Lung (tissue), 12 donors: Measurements from ENCODE around the gene CTDSP1. TPM values are rescaled to one million over a fixed set of nuclear protein-coding genes. Genes with fewer than 3 reads are reported as not detected.

ENCODE experiments used
- ATAC-seq: fragments of 200-7000 bp; cut with Tn5 transposase; one replicate; pipeline ENCODE4 v1.9.1; 2020; ENCODE audit warnings: moderate number of reproducible peaks; ENCODE audit not compliant: insufficient read depth, low FRiP score
- DNase-seq, 3 donors: peaks; one replicate each; pipeline ENCODE4 v3.0.0-alpha.2; 2013 to 2017
- H3K27ac ChIP-seq, 2 donors: one replicate each; pipeline ENCODE4 v1.5.1; 2013; ENCODE audit warnings: mild to moderate bottlenecking in 2 of 2, moderate library complexity in 2 of 2, control low read depth in 1 of 2, inconsistent platforms in 1 of 2, low read depth in 1 of 2, low read length in 1 of 2
- H3K27me3 ChIP-seq, 3 donors: one replicate each; pipeline ENCODE4 v1.5.1; 2013; ENCODE audit warnings: low read length in 2 of 3; ENCODE audit not compliant: control insufficient read depth in 3 of 3, insufficient read depth in 3 of 3
- H3K36me3 ChIP-seq, 4 donors: one replicate each; pipeline ENCODE4 v1.5.1; 2013; ENCODE audit warnings: low read length in 4 of 4, mild to moderate bottlenecking in 1 of 4, moderate library complexity in 1 of 4; ENCODE audit not compliant: control insufficient read depth in 4 of 4, insufficient read depth in 4 of 4
- H3K4me1 ChIP-seq, 5 donors: one replicate each; pipeline ENCODE4 v1.5.1; 2013; ENCODE audit warnings: low read length in 5 of 5, mild to moderate bottlenecking in 2 of 5, moderate library complexity in 1 of 5; ENCODE audit not compliant: control insufficient read depth in 5 of 5, insufficient read depth in 5 of 5
- H3K4me3 ChIP-seq: one replicate; pipeline ENCODE4 v1.5.1; 2013; ENCODE audit warnings: mild to moderate bottlenecking, control low read depth, moderate library complexity
- H3K9ac ChIP-seq, 2 donors: one replicate each; pipeline ENCODE4 v1.5.1; 2013; ENCODE audit warnings: low read length in 2 of 2, control low read depth in 1 of 2; ENCODE audit not compliant: insufficient read depth in 1 of 2
- H3K9me3 ChIP-seq, 4 donors: one replicate each; pipeline ENCODE4 v1.5.1; 2013; ENCODE audit warnings: low read length in 3 of 4, mild to moderate bottlenecking in 1 of 4, moderate library complexity in 1 of 4; ENCODE audit not compliant: control insufficient read depth in 4 of 4, insufficient read depth in 3 of 4
- WGBS, 2 donors: extraction: QIAGEN DNeasy Blood & Tissue Kit; methylation state at CpG; one replicate each; pipeline ENCODE4 v1.1.7; 2013; 5-methylcytosine and 5-hydroxymethylcytosine counted together
- polyA plus RNA-seq, 2 donors: library from polyadenylated mRNA; stranded (reverse); fragments of 200-250 nt; gene quantifications; one replicate each; pipeline ENCODE4 v1.2.1, GENCODE V29; 2013
- total RNA-seq, 2 donors: library from RNA; depleted of rRNA in 1 of 2; stranded (reverse); fragments of >200 nt in 1 of 2; gene quantifications; one replicate each; pipeline ENCODE4 v1.2.1, GENCODE V29; 2014 to 2021
- TF ChIP-seq, protein P1 (sequence below): IDR thresholded peaks from 2 replicates; pipeline ENCODE4 v1.5.1; 2012; ENCODE audit warnings: mild to moderate bottlenecking; ENCODE audit errors: control extremely low read depth, extremely low read depth
- donor health status: control.
- donor health status: control.
- donor health status: Bipolar disorder and iron deficiency.
- donor health status: healthy.
- donor health status: DM: yes; HTN: yes; CAD: no.

The CTDSP1 gene
- total and polyA plus RNA-seq, 4 donors, result 113 to 183 (median 139) TPM

DNA sequence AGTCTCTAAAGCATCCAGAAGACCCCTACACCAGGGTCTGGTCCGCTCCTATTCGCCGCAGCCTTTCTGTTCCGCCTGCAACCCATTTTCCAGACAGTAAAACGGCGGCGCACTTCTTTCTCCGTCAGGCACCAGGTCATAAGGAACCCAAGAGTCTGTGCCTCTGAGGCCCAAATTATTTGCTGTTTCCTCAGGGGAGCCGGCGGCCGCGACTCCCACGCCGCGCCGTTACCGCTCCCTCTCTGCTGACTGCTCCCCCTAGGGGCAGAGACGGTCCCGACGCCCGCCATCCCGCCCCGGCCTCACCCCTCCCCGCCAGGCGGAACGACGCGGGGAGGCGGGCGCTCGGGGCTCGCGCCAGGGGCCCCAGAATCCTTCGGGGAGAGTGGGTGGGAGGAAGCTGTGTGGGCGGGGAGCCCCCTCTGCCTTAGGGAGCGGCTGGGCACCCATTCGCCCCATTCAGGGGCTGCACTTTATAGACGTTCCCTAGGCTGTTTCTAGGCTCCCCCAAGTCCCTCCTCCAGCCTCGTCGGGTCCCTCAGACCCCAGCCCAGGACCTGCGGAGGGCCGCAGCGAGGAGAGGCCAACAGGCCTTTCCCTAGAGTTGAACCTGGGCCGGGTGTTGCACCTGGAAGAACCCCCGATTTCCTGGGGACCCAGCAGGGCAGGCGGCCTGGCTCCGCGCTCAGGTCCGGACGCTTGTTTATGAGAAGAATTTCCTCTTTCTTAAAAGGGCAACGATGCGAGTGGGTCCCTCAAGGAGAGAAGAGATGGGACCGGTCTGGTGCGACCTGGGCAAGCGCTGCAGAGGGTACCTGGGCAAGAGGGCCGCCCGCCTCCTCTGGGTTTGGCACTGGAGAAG lies 3.6 kb upstream of the CTDSP1 start:
- no peaks in the 10 kb centered on the region for H3K9me3 ChIP-seq
- DNase-seq, result peak; percentile 98 to 99 (median 98)

GRCh38 chr2:218396688-218397462 lies 2.8 kb upstream of the CTDSP1 start:
- 1% methylated on average over 27 of the region's 27 CpGs for WGBS, 2 donors
- H3K4me3 ChIP-seq, result peak overlapping the region; percentile 66
- no peaks in the 10 kb centered on the region for H3K9me3 ChIP-seq
- TF ChIP-seq, protein P1, sequence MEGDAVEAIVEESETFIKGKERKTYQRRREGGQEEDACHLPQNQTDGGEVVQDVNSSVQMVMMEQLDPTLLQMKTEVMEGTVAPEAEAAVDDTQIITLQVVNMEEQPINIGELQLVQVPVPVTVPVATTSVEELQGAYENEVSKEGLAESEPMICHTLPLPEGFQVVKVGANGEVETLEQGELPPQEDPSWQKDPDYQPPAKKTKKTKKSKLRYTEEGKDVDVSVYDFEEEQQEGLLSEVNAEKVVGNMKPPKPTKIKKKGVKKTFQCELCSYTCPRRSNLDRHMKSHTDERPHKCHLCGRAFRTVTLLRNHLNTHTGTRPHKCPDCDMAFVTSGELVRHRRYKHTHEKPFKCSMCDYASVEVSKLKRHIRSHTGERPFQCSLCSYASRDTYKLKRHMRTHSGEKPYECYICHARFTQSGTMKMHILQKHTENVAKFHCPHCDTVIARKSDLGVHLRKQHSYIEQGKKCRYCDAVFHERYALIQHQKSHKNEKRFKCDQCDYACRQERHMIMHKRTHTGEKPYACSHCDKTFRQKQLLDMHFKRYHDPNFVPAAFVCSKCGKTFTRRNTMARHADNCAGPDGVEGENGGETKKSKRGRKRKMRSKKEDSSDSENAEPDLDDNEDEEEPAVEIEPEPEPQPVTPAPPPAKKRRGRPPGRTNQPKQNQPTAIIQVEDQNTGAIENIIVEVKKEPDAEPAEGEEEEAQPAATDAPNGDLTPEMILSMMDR, result no peak
- H3K36me3 ChIP-seq, result peaks cover 0 to 6% (median under 1%) of the 10 kb centered on the region in 4 donors
- peak; percentile 87 to 89 (median 88) for DNase-seq
- peak overlapping the region; percentile 99 for H3K27ac ChIP-seq
- ATAC-seq, result no peak
- H3K27me3 ChIP-seq, result no peaks in the 10 kb centered on the region
- H3K9ac ChIP-seq, result peak overlapping the region; percentile 89 to 95
- H3K4me1 ChIP-seq, result peaks cover 0 to 33% (median 15%) of the 10 kb centered on the region in 5 donors

More for the DNA sequence above, 3.6 kb upstream of the CTDSP1 start:
- peak overlapping the region; percentile 89 to 95 for H3K9ac ChIP-seq
- H3K4me3 ChIP-seq, result peak overlapping the region; percentile 66
- ATAC-seq, result peak; percentile 69
- TF ChIP-seq, protein P1, result peak; percentile 69
- H3K27ac ChIP-seq, result peak overlapping the region; percentile 99
- 1 to 2% methylated on average over 57 of the region's 57 CpGs for WGBS, 2 donors
- H3K4me1 ChIP-seq, result peaks cover 0 to 26% (median 9%) of the 10 kb centered on the region in 5 donors
- H3K27me3 ChIP-seq, result no peaks in the 10 kb centered on the region
- H3K36me3 ChIP-seq, result no peaks in the 10 kb centered on the region

DNA sequence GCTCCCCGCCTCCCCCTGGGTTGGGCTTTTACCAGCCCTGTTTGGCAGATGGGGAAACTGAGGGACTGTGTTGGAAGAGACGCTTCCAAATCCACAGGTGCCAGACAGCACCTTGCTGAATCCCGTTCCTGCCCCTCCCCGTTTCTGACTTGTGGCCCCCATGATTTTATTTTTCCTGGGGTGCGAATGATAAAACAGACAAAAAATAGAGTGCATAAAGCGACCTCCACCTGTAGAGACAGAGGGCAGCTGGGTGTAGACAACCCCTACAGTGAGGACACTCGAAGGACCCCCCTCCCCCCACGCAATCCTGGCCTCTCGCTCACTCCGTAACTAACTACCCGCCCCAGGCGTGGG lies 2.2 kb upstream of the CTDSP1 start:
- DNase-seq (no peak), ATAC-seq (no peak)
- no peaks in the 10 kb centered on the region for H3K9me3 ChIP-seq
- H3K4me1 ChIP-seq, result peaks cover 0 to 33% (median 19%) of the 10 kb centered on the region in 5 donors
- H3K36me3 ChIP-seq, result peaks cover 0 to 12% (median 3%) of the 10 kb centered on the region in 4 donors
- peak overlapping the region; percentile 66 for H3K4me3 ChIP-seq
- peak overlapping the region; percentile 89 to 95 for H3K9ac ChIP-seq
- WGBS, 2 donors, result 3 to 5% methylated on average over 12 of the region's 12 CpGs
- H3K27me3 ChIP-seq, result no peaks in the 10 kb centered on the region
- TF ChIP-seq, protein P1, result no peak
- H3K27ac ChIP-seq, result peak overlapping the region; percentile 99
